Epidermal melanocyte (primary cell): ENCODE measurements around the gene CAMK1G.

Experiments
- DNase-seq: peaks from one replicate; pipeline ENCODE4 v3.0.0; 2011; ENCODE audit warnings: low spot score; ENCODE audit not compliant: insufficient read length

The CAMK1G gene

GRCh38 chr1:209565759-209566678 lies 17.5 kb upstream of the CAMK1G start:
- peak; percentile 58 for DNase-seq

GRCh38 chr1:209567698-209568175 lies 15.8 kb upstream of the CAMK1G start:
- no peak for DNase-seq

- peak; percentile 59 for DNase-seq
Measured at GRCh38 chr1:209569455-209570207, 13.9 kb upstream of the CAMK1G start.

GRCh38 chr1:209570743-209571142 lies 12.8 kb upstream of the CAMK1G start:
- no peak for DNase-seq

- peak; percentile 91 for DNase-seq
Measured at GRCh38 chr1:209576392-209577197, 6.9 kb upstream of the CAMK1G start.

GRCh38 chr1:209577346-209577745 lies 6.2 kb upstream of the CAMK1G start:
- DNase-seq = no peak

- DNase-seq = no peak
Measured at GRCh38 chr1:209580577-209580976, 2.9 kb upstream of the CAMK1G start.

GRCh38 chr1:209584231-209584672 lies 738 bp downstream of the CAMK1G start:
- DNase-seq = no peak

GRCh38 chr1:209585197-209585596 lies 1.7 kb downstream of the CAMK1G start:
- no peak for DNase-seq

- no peak for DNase-seq
Measured at GRCh38 chr1:209585672-209586071, 2.2 kb downstream of the CAMK1G start.

- DNase-seq = no peak
Measured at GRCh38 chr1:209586221-209586740, 2.8 kb downstream of the CAMK1G start.

- no peak for DNase-seq
Measured at GRCh38 chr1:209587789-209588188, 4.3 kb downstream of the CAMK1G start.

GRCh38 chr1:209589440-209589839 lies 5.9 kb downstream of the CAMK1G start:
- no peak for DNase-seq

GRCh38 chr1:209589863-209590262 lies 6.3 kb downstream of the CAMK1G start:
- no peak for DNase-seq

- DNase-seq = no peak
Measured at GRCh38 chr1:209590405-209590804, 6.9 kb downstream of the CAMK1G start.

- no peak for DNase-seq
Measured at GRCh38 chr1:209593747-209594146, 10.2 kb downstream of the CAMK1G start.

- no peak for DNase-seq
Measured at GRCh38 chr1:209594440-209594839, 10.9 kb downstream of the CAMK1G start.

- no peak for DNase-seq
Measured at GRCh38 chr1:209595028-209595427, 11.5 kb downstream of the CAMK1G start.

- DNase-seq = no peak
Measured at GRCh38 chr1:209595599-209596285, 12.2 kb downstream of the CAMK1G start.

- DNase-seq = no peak
Measured at GRCh38 chr1:209597499-209597898, 14.0 kb downstream of the CAMK1G start.

GRCh38 chr1:209598227-209598626 lies 14.7 kb downstream of the CAMK1G start:
- no peak for DNase-seq
